A549 treated with AZD9567 at 1 μM for 4 hours (cell line): ENCODE data around the gene OR4K1. TPM values are rescaled to one million over a fixed set of nuclear protein-coding genes. Genes with fewer than 3 reads are reported as not detected.

Source experiments
- total RNA-seq: library from RNA; stranded (reverse); fragments of 200-300 nt; extraction: Qiagen RNA extraction; gene quantifications from 5 replicates; pipeline ENCODE4 v1.2.3, GENCODE V29; 2022; ENCODE audit not compliant: insufficient read depth

OR4K1 gene, protein sequence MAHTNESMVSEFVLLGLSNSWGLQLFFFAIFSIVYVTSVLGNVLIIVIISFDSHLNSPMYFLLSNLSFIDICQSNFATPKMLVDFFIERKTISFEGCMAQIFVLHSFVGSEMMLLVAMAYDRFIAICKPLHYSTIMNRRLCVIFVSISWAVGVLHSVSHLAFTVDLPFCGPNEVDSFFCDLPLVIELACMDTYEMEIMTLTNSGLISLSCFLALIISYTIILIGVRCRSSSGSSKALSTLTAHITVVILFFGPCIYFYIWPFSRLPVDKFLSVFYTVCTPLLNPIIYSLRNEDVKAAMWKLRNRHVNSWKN
- not detected in 5 replicates for total RNA-seq

DNA sequence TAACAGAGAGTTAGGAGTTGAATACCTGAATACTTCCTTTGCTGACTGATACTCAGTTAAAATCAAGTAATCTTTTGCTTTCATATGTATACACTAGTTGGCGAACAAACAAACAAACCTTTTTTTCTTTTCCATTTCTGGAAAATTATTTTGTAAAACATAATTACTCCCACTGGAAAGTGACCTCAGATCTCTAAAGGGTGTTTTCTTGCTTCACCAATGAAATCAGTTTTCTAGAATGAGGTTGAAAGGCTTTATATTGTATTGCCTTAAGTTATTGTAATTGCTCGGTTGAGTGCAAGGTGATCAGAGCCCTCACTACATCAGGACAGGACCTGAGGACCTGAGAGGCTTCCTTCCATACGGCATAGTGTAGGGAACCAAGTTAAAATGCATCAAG lies at the start of gene OR4K1:
Gene OR4K1 (plus strand): TSS at position 301 of the 400 bp plus-strand sequence. CDS start 4,750 bp downstream, outside the sequence.

GRCh38 chr14:19920021-19920657 lies 10.6 kb upstream of the OR4K1 start, which contains the start of gene OR4K5:
TSS of gene OR4K5 (plus strand) at chr14:19920607. CDS start at chr14:19920607, 0 bp downstream.

GRCh38 chr14:19975291-19975690 lies 44.6 kb downstream of the OR4K1 start, which contains the start of gene OR4K15:
TSS of gene OR4K15 (plus strand) at chr14:19975591. CDS start at chr14:19975591, 0 bp downstream.

Other genes with a start within 250 kb of the OR4K1 start
- gene OR11H2, start 217.0 kb upstream of the OR4K1 start, total RNA-seq: not detected in 5 replicates
- not detected in 5 replicates for gene OR4Q3, start 187.3 kb upstream of the OR4K1 start, total RNA-seq
- not detected in 5 replicates for gene OR4M1, start 157.4 kb upstream of the OR4K1 start, total RNA-seq
- not detected in 5 replicates for gene OR4N2, start 127.1 kb upstream of the OR4K1 start, total RNA-seq
- not detected in 5 replicates for gene OR4K2, start 55.8 kb upstream of the OR4K1 start, total RNA-seq
- not detected in 5 replicates for gene OR4K5, start 10.3 kb upstream of the OR4K1 start, total RNA-seq
- not detected in 5 replicates for gene OR4K15, start 44.7 kb downstream of the OR4K1 start, total RNA-seq
- gene OR4Q2, start 71.2 kb downstream of the OR4K1 start, total RNA-seq: not detected in 5 replicates
- gene OR4K14, start 88.4 kb downstream of the OR4K1 start, total RNA-seq: not detected in 5 replicates
- gene OR4K13, start 105.1 kb downstream of the OR4K1 start, total RNA-seq: not detected in 5 replicates
- gene OR4L1, start 129.1 kb downstream of the OR4K1 start, total RNA-seq: not detected in 5 replicates
- not detected in 5 replicates for gene OR4K17, start 179.8 kb downstream of the OR4K1 start, total RNA-seq
- gene OR4N5, start 207.9 kb downstream of the OR4K1 start, total RNA-seq: not detected in 5 replicates